ENCODE results near the gene SRPK2. TPM values are rescaled to one million over a fixed set of nuclear protein-coding genes. Genes with fewer than 3 reads are reported as not detected.

SRPK2 gene
- total RNA-seq, 1 experiment from 2014 or later = 21.6 TPM

DNA sequence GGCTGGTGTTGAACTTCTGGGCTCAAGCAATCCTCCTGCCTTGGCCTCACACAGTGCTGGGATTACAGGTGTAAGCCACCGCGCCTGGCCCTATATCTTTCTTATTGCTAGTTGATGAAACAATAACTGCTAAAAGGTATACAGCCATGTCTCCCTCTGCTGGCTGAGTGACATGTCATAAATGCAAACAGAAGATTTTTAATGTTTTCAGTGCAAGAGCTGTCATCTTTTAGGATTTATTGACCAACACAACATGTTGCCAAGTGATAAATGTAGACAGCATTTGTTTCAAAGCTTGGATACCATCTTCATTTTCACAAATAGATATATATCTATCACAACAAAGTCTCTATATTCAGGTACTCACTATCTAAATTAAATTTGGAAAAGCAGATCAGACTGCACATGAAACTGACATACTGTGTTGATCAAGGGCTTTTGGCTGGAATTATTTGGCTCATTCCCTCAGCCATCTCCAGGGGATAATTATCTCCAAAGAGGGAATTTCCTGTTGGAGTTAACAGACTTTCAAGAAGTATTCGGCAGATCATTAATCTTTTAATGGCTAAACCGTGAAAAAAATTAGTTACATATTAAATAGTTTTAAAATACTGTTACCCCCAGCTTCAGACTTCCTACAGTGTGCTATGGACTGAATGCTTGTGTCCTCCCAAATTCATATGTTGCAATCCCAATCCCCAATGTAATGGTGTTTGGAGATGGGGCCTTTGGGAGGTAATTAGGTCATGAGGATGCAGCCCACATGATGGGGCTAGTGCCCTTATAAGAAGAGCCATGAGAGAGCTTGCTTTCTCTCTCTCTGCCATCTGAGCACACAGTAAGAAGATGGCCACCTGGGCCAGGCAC lies 41.3 kb upstream of the SRPK2 start:
- no peak overlapping the region for H3K27ac ChIP-seq (ENCODE audit: low read length)
- intact Hi-C loops (cut with micrococcal nuclease) = loop anchor here (1.0 to 10.0 kb wide), 4 partner anchors 31 to 507 kb away; no protein-coding TSS in a partner anchor
- no peaks in the 10 kb centered on the region for H3K9me2 ChIP-seq (replicated peaks; ENCODE audit: low read length)
- no peak overlapping the region for H3K9ac ChIP-seq (ENCODE audit: low read length)
- no peaks in the 10 kb centered on the region for H3K36me3 ChIP-seq (ENCODE audit: low read depth, low read length)
- BruUV-seq (replicated peaks) = no TSS peak
- no peaks in the 10 kb centered on the region for H3K79me2 ChIP-seq (ENCODE audit: low read length)
- peak; percentile 72 for DNase-seq
- no peaks in the 10 kb centered on the region for H4K20me1 ChIP-seq (ENCODE audit: low read length)
- no peaks in the 10 kb centered on the region for H3F3A ChIP-seq (ENCODE audit: low read length, unreplicated experiment)
- H3K4me1 ChIP-seq (ENCODE audit: insufficient read depth, low read length) = no peaks in the 10 kb centered on the region
- no peak for TF ChIP-seq EZH2phosphoT487 (IDR thresholded peaks at IDR 0.05; ENCODE audit: borderline replicate concordance, low read length)
- no peak for TF ChIP-seq EZH2 (IDR thresholded peaks at IDR 0.05; ENCODE audit: low read length, unreplicated experiment)
- TF ChIP-seq, protein P1, sequence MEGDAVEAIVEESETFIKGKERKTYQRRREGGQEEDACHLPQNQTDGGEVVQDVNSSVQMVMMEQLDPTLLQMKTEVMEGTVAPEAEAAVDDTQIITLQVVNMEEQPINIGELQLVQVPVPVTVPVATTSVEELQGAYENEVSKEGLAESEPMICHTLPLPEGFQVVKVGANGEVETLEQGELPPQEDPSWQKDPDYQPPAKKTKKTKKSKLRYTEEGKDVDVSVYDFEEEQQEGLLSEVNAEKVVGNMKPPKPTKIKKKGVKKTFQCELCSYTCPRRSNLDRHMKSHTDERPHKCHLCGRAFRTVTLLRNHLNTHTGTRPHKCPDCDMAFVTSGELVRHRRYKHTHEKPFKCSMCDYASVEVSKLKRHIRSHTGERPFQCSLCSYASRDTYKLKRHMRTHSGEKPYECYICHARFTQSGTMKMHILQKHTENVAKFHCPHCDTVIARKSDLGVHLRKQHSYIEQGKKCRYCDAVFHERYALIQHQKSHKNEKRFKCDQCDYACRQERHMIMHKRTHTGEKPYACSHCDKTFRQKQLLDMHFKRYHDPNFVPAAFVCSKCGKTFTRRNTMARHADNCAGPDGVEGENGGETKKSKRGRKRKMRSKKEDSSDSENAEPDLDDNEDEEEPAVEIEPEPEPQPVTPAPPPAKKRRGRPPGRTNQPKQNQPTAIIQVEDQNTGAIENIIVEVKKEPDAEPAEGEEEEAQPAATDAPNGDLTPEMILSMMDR (conservative IDR thresholded peaks at IDR 0.05; ENCODE audit: low read depth, low read length) = peak; percentile 65
- H2AFZ ChIP-seq (ENCODE audit: low read length) = no peak overlapping the region
- ATAC-seq = peak; percentile 82
- no peaks in the 10 kb centered on the region for H3K27me3 ChIP-seq (ENCODE audit: low read length)
- no peaks in the 10 kb centered on the region for H3K9me3 ChIP-seq (ENCODE audit: low read length)
- ChIA-PET POLR2A (ENCODE audit: unreplicated experiment) (no interaction called here), CTCF (interaction anchor here (0.6 to 1.2 kb wide), 7 partner anchors 9 to 284 kb away, joined by 3 to 5 read pairs (median 3); partner anchors contain the start of gene PUS7)
- no peak overlapping the region for H3K4me3 ChIP-seq (ENCODE audit: low read length)
- no peak overlapping the region for H3K4me2 ChIP-seq (ENCODE audit: low read length)

DNA sequence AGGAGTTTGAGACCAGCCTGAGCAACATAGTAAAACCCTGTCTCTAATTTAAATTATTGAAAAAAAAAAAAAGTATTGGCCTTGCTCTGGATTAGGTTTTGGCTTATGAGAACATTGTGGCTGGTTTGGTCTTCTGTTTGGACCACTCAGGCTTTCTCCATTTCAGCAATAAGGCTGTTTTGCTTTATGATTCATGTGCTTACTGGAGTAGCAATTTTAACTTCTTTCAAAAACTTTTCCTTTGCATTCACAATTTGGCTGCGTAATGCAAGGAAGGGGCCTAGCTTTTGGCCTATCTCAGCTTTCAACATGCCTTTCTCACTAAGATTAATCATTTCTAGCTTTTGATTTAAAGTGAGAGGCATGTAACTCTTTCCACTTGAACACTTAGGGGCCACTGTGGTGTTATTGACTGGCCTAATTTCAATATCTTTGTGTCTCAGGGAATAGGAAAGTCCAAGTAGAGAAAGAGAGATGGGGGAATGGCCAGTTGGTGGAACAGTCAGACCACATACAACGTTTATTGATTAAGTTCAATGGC lies 38.0 kb upstream of the SRPK2 start:
- no peaks in the 10 kb centered on the region for H3K36me3 ChIP-seq (ENCODE audit: low read depth, low read length)
- no peaks in the 10 kb centered on the region for H4K20me1 ChIP-seq (ENCODE audit: low read length)
- ChIA-PET CTCF (no interaction called here), POLR2A (ENCODE audit: unreplicated experiment) (no interaction called here)
- no peaks in the 10 kb centered on the region for H3K27me3 ChIP-seq (ENCODE audit: low read length)
- H3K9ac ChIP-seq (ENCODE audit: low read length) = no peak overlapping the region
- ATAC-seq = no peak
- H3K4me3 ChIP-seq (ENCODE audit: low read length) = no peak overlapping the region
- H3K27ac ChIP-seq (ENCODE audit: low read length) = no peak overlapping the region
- TF ChIP-seq EZH2 (IDR thresholded peaks at IDR 0.05; ENCODE audit: low read length, unreplicated experiment) (no peak), EZH2phosphoT487 (IDR thresholded peaks at IDR 0.05; ENCODE audit: borderline replicate concordance, low read length) (no peak)
- TF ChIP-seq, protein P1 (conservative IDR thresholded peaks at IDR 0.05; ENCODE audit: low read depth, low read length) = no peak
- H3K4me2 ChIP-seq (ENCODE audit: low read length) = no peak overlapping the region
- no peaks in the 10 kb centered on the region for H3K9me2 ChIP-seq (replicated peaks; ENCODE audit: low read length)
- intact Hi-C loops (cut with micrococcal nuclease) = no loop called here
- no peaks in the 10 kb centered on the region for H3K4me1 ChIP-seq (ENCODE audit: insufficient read depth, low read length)
- no TSS peak for BruUV-seq (replicated peaks)
- no peak for DNase-seq
- H3F3A ChIP-seq (ENCODE audit: low read length, unreplicated experiment) = no peaks in the 10 kb centered on the region
- no peaks in the 10 kb centered on the region for H3K79me2 ChIP-seq (ENCODE audit: low read length)
- H2AFZ ChIP-seq (ENCODE audit: low read length) = no peak overlapping the region
- no peaks in the 10 kb centered on the region for H3K9me3 ChIP-seq (ENCODE audit: low read length)

DNA sequence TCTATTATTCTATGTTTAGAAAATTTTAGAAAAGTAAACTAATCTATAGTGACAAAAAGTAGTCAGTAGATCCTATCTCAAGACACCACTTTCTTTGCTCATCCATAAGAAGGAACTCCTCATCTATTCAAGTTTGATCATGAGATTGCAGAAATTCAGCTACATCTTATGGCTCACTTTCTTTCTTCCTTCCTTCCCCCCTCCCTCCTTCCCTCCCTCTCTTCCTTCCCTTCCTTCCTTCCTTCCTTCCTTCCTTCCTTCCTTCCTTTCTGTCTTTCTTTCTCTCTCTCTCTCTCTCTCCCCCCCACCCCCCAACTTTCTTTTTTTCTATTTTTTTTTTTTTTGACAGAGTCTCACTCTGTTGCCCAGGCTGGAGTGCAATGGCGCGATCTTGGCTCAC lies 35.3 kb upstream of the SRPK2 start:
- Histone ChIP-seq H3K27me3 (ENCODE audit: low read length) (no peaks in the 10 kb centered on the region), H3K4me2 (ENCODE audit: low read length) (no peak overlapping the region), H3K9ac (ENCODE audit: low read length) (no peak overlapping the region), H3K4me3 (ENCODE audit: low read length) (no peak overlapping the region), H2AFZ (ENCODE audit: low read length) (no peak overlapping the region), H3K36me3 (ENCODE audit: low read depth, low read length) (no peaks in the 10 kb centered on the region), H4K20me1 (ENCODE audit: low read length) (no peaks in the 10 kb centered on the region), H3K9me3 (ENCODE audit: low read length) (no peaks in the 10 kb centered on the region), H3K27ac (ENCODE audit: low read length) (no peak overlapping the region), H3F3A (ENCODE audit: low read length, unreplicated experiment) (no peaks in the 10 kb centered on the region), H3K79me2 (ENCODE audit: low read length) (no peaks in the 10 kb centered on the region), H3K4me1 (ENCODE audit: insufficient read depth, low read length) (no peaks in the 10 kb centered on the region), H3K9me2 (replicated peaks; ENCODE audit: low read length) (no peaks in the 10 kb centered on the region)
- CTCF ChIA-PET = interaction anchor here (0.7 kb wide), 1 partner anchor 26 kb away, joined by 3 read pairs; no protein-coding TSS in a partner anchor
- intact Hi-C loops (cut with micrococcal nuclease) = no loop called here
- no TSS peak for BruUV-seq (replicated peaks)
- TF ChIP-seq EZH2phosphoT487 (IDR thresholded peaks at IDR 0.05; ENCODE audit: borderline replicate concordance, low read length) = no peak
- ATAC-seq = no peak
- no peak for DNase-seq
- POLR2A ChIA-PET (ENCODE audit: unreplicated experiment) = no interaction called here

All from PC-3 (cell line).